A673 (cell line): Measurements from ENCODE around the gene DYNLT3.

Experiments
- EZH2 ChIP-seq: fragments of 200-600 bp; sonication (generic); IDR thresholded peaks from 2 replicates; pipeline ENCODE4 v1.6.1; 2017; ENCODE audit warnings: borderline replicate concordance, low read depth, mild to moderate bottlenecking, mixed read lengths, antibody characterized with exemption, low read length; ENCODE audit not compliant: poor library complexity, severe bottlenecking
- TF ChIP-seq, protein P1 (sequence below): fragments of 300-800, 200-600 bp; sonication (generic); conservative IDR thresholded peaks from 2 replicates; pipeline ENCODE4 v1.5.1; 2017; ENCODE audit warnings: low read depth, mild to moderate bottlenecking, antibody characterized with exemption, low read length, moderate library complexity, mixed read lengths

DNA sequence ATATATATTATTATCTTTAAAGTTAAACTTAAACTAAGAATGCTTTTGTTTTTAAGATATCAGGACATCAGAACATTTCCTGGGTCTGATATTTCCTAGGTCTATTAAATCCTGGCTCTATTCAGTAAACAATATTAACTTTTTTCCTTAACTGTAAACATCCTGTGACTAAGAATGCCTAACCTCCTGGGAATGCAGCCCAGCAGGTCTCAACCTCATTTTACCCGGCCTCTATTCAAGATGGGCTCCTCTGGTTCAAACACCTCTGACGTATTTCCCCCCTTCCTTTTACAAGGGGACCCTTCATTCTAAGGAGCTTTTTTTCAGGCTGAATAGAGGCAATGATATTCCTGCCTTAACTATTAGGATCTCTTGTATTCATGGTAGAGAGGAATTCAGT is 35.8 kb upstream of the DYNLT3 start:
- no peak for TF ChIP-seq EZH2
- TF ChIP-seq, protein P1, sequence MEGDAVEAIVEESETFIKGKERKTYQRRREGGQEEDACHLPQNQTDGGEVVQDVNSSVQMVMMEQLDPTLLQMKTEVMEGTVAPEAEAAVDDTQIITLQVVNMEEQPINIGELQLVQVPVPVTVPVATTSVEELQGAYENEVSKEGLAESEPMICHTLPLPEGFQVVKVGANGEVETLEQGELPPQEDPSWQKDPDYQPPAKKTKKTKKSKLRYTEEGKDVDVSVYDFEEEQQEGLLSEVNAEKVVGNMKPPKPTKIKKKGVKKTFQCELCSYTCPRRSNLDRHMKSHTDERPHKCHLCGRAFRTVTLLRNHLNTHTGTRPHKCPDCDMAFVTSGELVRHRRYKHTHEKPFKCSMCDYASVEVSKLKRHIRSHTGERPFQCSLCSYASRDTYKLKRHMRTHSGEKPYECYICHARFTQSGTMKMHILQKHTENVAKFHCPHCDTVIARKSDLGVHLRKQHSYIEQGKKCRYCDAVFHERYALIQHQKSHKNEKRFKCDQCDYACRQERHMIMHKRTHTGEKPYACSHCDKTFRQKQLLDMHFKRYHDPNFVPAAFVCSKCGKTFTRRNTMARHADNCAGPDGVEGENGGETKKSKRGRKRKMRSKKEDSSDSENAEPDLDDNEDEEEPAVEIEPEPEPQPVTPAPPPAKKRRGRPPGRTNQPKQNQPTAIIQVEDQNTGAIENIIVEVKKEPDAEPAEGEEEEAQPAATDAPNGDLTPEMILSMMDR: no peak
